T-helper 9 cell (primary cell): ENCODE measurements around the gene RNGTT.
"Not testable (repeated sequence)": the region's sequence is repeated elsewhere in the genome, so short reads cannot be mapped to it uniquely, and the experiment has no call there.

ENCODE experiments used
- DNase-seq: peaks from one replicate; pipeline ENCODE4 v3.0.0-alpha.2; 2020

Gene RNGTT

GRCh38 chr6:88910922-88911778 is 52.3 kb downstream of the RNGTT start:
- DNase-seq, result no peak

- DNase-seq, result no peak
Observed at GRCh38 chr6:88908598-88909548, 54.5 kb downstream of the RNGTT start.

- DNase-seq, result not testable (repeated sequence)
Observed at GRCh38 chr6:88907148-88907547, 56.3 kb downstream of the RNGTT start.

GRCh38 chr6:88899569-88900316 is 63.7 kb downstream of the RNGTT start:
- DNase-seq, result no peak

GRCh38 chr6:88895911-88896310 is 67.5 kb downstream of the RNGTT start:
- DNase-seq, result no peak

GRCh38 chr6:88890860-88891845 is 72.3 kb downstream of the RNGTT start:
- DNase-seq, result no peak

- no peak for DNase-seq
Observed at GRCh38 chr6:88890394-88890793, 73.0 kb downstream of the RNGTT start.

GRCh38 chr6:88884361-88884760 is 79.1 kb downstream of the RNGTT start:
- DNase-seq, result no peak

- DNase-seq, result no peak
Observed at GRCh38 chr6:88882536-88882935, 80.9 kb downstream of the RNGTT start.

GRCh38 chr6:88881451-88881850 is 82.0 kb downstream of the RNGTT start:
- no peak for DNase-seq

- no peak for DNase-seq
Observed at GRCh38 chr6:88880021-88880420, 83.4 kb downstream of the RNGTT start.

GRCh38 chr6:88877893-88878292 is 85.5 kb downstream of the RNGTT start:
- no peak for DNase-seq

- no peak for DNase-seq
Observed at GRCh38 chr6:88872962-88873361, 90.5 kb downstream of the RNGTT start.

GRCh38 chr6:88871498-88871897 is 91.9 kb downstream of the RNGTT start:
- no peak for DNase-seq

GRCh38 chr6:88870717-88871330 is 92.6 kb downstream of the RNGTT start:
- peak; percentile 24 for DNase-seq

- DNase-seq, result no peak
Observed at GRCh38 chr6:88869263-88870020, 94.0 kb downstream of the RNGTT start.

- DNase-seq, result no peak
Observed at GRCh38 chr6:88867841-88868731, 95.3 kb downstream of the RNGTT start.

GRCh38 chr6:88866856-88867255 is 96.6 kb downstream of the RNGTT start:
- DNase-seq, result no peak

GRCh38 chr6:88865275-88865674 is 98.1 kb downstream of the RNGTT start:
- no peak for DNase-seq
